ENCODE measurements around the gene MBNL1. TPM values are rescaled to one million over a fixed set of nuclear protein-coding genes. Genes with fewer than 3 reads are reported as not detected.

MBNL1 gene
- total RNA-seq, 1 experiment from 2014 or later = 11.1 TPM

DNA sequence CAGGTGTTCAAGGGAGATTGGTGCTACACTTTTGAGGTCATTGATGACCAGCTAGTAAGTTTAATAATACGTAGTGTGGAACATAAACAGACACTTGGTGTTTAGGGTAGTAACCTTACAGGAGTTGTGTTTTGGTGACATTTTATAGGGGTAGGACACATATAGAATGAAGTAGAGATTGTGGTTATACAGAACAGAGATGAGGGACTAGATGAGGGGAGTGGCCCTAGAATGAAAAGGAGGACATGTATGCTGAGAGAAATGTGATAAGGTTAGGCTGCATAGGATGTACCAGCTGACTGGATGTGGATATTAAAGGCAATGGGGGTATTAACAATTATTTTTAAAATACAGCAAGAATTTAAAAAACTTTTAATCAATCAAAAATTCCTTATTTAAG is 8.0 kb downstream of the MBNL1 start:
- DNase-seq = no peak
- Histone ChIP-seq H3K36me3 (replicated peaks; ENCODE audit: control insufficient read depth, insufficient read depth, low read length) (no peaks in the 10 kb centered on the region), H3K4me3 (ENCODE audit: insufficient read depth, low read depth, low read length) (no peak overlapping the region), H3K27me3 (ENCODE audit: control insufficient read depth, insufficient read depth, low read length) (no peaks in the 10 kb centered on the region)

DNA sequence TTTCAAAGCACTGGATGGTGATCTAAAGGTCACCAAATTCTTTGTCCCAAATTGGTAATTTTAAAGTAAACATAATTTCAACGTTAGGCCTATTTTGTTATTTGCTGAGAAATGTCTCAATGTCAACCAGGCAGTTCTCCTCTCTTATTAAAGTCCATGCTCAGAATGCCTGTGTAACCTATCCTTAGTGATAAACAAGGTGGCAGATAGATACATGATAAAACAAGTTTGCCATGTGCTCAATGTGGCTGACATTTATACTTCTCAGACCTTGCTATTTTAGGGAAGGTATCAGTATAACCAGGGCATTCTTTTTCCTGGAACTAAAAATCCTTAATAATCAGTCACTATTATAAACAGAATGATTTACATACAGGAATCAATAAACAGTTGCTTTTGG is 8.5 kb downstream of the MBNL1 start:
- no peaks in the 10 kb centered on the region for H3K36me3 ChIP-seq (replicated peaks; ENCODE audit: control insufficient read depth, insufficient read depth, low read length)
- DNase-seq = no peak
- no peaks in the 10 kb centered on the region for H3K27me3 ChIP-seq (ENCODE audit: control insufficient read depth, insufficient read depth, low read length)
- no peak overlapping the region for H3K4me3 ChIP-seq (ENCODE audit: insufficient read depth, low read depth, low read length)

DNA sequence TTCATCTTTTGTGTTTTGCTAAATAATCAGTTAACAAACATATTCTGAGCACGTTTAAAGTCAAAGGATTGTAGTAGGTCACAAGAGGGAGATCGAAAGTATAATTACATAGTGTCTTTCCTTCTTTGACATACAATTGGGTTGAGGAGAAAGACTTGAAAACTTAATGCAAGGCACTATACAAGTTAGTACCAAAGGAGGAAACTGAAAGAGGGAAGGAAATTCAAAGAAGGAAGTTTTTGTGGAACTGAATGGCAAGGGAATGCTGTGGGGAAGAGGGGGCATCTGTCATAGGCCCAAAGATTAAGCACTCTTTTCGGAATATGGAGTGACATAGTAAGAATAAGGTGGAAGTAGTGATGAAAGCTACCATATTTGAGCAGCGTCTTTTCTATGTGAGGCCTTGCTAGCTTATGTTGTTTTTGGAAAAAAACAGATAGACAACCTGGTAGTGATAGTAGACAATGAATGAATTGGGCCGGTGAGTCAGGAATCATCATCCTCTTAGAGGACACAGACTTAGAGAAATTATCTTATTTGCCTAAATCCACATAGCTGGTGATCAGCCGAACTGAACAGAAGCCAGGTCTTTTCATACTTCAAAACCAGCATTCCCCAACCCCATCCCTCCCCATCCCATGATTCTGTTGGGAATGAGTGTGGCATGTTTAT is 10.2 kb downstream of the MBNL1 start:
- Histone ChIP-seq H3K4me3 (ENCODE audit: insufficient read depth, low read depth, low read length) (no peak overlapping the region), H3K27me3 (ENCODE audit: control insufficient read depth, insufficient read depth, low read length) (no peaks in the 10 kb centered on the region), H3K36me3 (replicated peaks; ENCODE audit: control insufficient read depth, insufficient read depth, low read length) (no peaks in the 10 kb centered on the region)
- DNase-seq = no peak

DNA sequence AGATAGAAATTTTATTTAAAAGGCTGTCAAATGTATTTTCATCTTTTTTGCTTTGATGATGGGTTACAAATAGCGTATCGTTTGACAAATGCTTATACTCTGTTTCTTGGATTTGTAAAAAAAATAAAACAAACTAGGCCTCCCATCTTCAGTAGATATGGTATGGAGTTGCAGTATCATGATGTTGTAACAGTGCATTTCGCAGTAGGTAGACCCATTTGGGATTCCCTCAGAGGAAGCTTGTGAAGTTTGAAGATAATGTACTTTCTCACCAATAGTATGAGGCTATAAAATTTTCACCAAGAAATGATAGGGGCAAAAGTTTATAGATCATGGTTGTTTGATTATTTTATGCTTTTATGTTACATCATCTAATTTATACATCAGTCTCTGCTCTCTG is 10.8 kb downstream of the MBNL1 start:
- H3K4me3 ChIP-seq (ENCODE audit: insufficient read depth, low read depth, low read length) = no peak overlapping the region
- H3K36me3 ChIP-seq (replicated peaks; ENCODE audit: control insufficient read depth, insufficient read depth, low read length) = no peaks in the 10 kb centered on the region
- H3K27me3 ChIP-seq (ENCODE audit: control insufficient read depth, insufficient read depth, low read length) = no peaks in the 10 kb centered on the region
- DNase-seq = no peak

DNA sequence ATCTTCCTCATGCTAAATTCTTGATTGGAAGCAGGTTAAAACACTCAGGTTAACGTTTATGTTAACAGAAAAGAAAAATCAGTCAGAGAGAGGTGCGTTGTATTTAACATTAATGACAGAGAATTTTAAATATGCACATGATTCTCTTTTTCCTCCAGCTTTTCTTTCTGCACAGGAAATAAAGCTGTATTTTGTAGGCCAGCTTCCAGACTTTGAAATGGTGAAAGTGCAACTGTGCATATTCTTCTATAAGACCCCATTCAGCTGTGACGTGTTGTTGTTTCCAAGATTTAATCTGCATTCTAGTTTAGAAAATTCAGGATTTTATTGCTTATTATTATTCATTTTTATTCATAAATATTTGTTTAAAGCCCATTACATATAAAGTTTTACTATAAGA is 11.8 kb downstream of the MBNL1 start:
- H3K27me3 ChIP-seq (ENCODE audit: control insufficient read depth, insufficient read depth, low read length) = no peaks in the 10 kb centered on the region
- H3K4me3 ChIP-seq (ENCODE audit: insufficient read depth, low read depth, low read length) = no peak overlapping the region

DNA sequence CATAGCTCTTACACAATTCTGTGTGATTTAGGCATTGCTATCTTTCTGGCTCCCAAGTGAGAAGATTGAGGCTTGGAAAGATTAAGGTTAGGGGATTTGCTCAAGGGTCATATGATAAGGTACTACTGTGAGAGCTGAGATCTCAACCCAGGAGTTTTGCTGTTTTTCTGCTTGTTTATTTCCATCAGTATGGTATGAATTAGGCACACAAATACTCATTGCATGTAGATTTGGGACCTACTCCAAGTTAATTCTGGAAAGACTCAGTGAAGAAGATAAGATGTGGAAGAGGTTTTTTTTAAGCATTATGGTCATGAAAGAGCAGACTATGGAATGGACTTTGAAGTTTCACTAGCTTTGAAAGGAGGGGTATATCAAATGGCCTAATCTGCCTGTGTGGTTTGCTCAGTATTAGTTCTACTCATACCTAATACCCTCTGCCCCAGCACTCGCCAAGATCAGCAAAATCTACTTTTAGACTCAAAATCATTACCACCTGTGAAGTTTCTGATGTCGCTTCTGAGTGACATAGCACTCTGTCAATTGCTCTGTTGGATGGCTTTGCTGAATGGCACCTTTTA is 12.5 kb downstream of the MBNL1 start:
- DNase-seq = no peak
- no peaks in the 10 kb centered on the region for H3K36me3 ChIP-seq (replicated peaks; ENCODE audit: control insufficient read depth, insufficient read depth, low read length)
- H3K27me3 ChIP-seq (ENCODE audit: control insufficient read depth, insufficient read depth, low read length) = no peaks in the 10 kb centered on the region
- no peak overlapping the region for H3K4me3 ChIP-seq (ENCODE audit: insufficient read depth, low read depth, low read length)

More for the DNA sequence above, 11.8 kb downstream of the MBNL1 start:
- DNase-seq = no peak
- H3K36me3 ChIP-seq (replicated peaks; ENCODE audit: control insufficient read depth, insufficient read depth, low read length) = no peaks in the 10 kb centered on the region

DNA sequence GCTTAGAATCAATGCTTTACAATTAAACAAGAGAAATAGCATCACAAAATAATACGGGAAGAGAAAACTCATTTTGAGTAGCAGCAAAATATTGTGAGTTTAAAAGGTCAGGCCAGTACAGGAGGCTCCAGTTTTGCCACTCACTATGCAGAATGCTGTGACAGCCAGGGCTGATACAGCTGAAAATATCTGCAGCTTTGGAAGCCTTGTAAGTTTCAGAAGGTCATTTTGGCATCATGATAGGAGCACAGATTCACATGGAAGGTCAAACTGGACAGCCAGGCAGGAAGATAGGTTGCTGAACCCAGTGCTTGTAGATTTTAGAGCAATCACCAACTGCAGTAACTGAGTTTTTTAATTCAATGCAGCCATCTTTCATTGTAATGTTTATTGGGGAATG is 14.1 kb downstream of the MBNL1 start:
- H3K36me3 ChIP-seq (replicated peaks; ENCODE audit: control insufficient read depth, insufficient read depth, low read length) = no peaks in the 10 kb centered on the region
- no peak for DNase-seq
- H3K4me3 ChIP-seq (ENCODE audit: insufficient read depth, low read depth, low read length) = no peak overlapping the region
- H3K27me3 ChIP-seq (ENCODE audit: control insufficient read depth, insufficient read depth, low read length) = no peaks in the 10 kb centered on the region

DNA sequence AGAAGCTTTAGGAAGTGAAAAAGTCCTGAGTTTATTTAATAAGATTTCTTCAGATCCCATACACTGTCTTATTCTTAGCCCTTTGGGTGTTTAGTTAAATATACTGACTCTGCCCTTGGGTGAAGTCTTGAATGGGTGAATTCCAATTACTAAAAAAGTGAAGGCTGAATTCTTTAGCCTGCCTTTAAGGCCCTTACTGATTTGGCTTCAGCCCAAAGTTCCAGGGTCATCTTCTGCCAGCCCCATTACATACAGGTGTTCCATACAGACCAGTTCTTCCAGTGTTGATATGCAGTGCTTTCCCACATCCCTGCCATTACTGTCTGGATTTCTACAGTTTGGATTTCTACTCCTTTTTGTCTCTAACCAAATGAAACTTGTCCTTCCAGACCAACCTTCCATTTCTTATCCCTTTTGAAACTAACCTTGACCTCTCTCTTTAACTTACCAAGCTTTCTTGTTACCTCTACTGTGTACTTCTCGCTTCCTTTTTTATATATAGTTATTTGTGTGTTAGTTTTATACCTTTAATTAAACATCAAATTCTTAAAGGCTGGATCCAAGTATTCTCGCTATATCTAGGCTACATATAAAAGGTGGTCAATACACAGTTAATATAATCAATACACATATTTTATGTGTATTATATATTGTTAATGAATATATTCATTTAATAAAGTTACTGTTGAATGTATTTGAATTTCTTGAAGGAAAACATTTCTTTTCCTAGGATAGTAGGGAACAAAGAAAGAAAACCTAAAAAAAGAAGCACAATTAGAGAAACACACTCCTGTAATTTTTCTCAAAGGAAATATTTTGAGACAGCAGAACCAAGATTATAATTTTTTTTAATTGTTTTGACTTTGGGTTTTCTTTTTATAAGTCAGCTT is 15.0 kb downstream of the MBNL1 start:
- no peak overlapping the region for H3K4me3 ChIP-seq (ENCODE audit: insufficient read depth, low read depth, low read length)
- no peaks in the 10 kb centered on the region for H3K27me3 ChIP-seq (ENCODE audit: control insufficient read depth, insufficient read depth, low read length)
- DNase-seq = no peak

DNA sequence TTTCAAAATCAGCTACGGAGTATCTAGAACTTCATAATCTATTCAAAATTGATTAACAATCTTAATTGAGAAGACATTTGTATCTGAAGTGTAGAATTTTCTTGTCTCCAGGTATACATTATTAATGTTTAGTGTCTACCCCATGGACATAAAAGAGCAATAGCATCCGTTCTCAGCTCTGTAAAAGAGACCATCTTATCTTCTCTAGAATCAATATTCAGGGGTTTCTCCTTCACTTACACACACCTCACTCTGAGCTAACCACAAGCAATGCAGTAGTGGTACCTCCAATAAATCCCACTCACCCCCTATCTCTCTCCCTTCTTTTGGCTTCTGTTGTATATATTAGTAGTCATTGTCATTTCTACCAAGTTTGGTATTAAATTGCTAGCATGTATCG is 16.2 kb downstream of the MBNL1 start:
- H3K36me3 ChIP-seq (replicated peaks; ENCODE audit: control insufficient read depth, insufficient read depth, low read length) = no peaks in the 10 kb centered on the region
- no peaks in the 10 kb centered on the region for H3K27me3 ChIP-seq (ENCODE audit: control insufficient read depth, insufficient read depth, low read length)
- DNase-seq = no peak
- no peak overlapping the region for H3K4me3 ChIP-seq (ENCODE audit: insufficient read depth, low read depth, low read length)

More for the DNA sequence above, 15.0 kb downstream of the MBNL1 start:
- H3K36me3 ChIP-seq (replicated peaks; ENCODE audit: control insufficient read depth, insufficient read depth, low read length) = no peaks in the 10 kb centered on the region

DNA sequence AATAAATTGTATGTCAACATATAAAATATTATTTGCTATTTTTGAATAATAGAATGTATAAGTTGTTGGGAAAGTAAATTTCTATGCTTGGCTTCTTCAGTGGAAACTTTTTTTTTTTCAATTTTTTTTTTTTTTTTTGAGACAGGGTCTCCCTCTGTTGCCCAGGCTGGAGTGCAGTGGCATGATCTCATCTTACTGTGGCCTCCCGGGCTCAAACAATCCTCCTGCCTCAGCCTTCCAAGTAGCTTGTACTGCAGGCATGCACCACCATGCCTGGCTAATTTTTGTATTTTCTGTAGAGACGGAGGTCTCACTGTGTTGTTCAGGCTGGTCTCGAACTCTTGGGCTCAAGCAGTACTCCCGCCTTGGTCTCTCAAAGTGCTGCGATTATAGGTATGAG is 16.8 kb downstream of the MBNL1 start:
- no peaks in the 10 kb centered on the region for H3K36me3 ChIP-seq (replicated peaks; ENCODE audit: control insufficient read depth, insufficient read depth, low read length)
- H3K4me3 ChIP-seq (ENCODE audit: insufficient read depth, low read depth, low read length) = no peak overlapping the region
- H3K27me3 ChIP-seq (ENCODE audit: control insufficient read depth, insufficient read depth, low read length) = no peaks in the 10 kb centered on the region
- DNase-seq = no peak

DNA sequence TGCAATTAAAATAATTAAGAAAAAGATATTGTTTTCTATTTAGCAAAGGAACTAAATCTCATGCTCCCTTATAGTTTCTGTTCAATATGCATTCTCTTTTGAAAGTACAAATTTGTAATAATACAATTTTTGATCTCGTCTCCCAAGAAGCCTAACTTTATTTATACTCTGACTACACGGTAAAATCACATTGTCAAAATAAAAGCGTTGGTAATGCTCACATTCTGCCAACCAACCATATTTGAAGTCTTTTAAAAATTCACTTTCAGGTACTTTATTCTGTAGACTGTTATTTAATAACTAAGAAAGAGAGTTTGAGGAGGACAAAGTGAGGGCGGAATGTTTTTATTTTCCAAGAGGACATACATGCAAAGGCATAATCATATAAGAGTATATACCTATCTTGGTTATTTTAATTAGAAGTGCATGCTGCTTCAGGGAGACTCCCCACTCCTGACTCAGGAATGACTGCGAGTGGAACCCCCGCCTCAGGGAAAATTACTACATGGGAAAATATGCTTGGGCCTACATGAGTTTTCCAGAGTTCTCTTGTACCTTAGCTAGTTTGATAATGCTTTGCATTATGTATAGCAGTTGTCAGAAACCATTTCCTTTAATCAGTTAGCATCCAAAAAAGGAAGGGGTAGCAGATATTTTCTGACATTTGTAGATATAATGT is 19.3 kb downstream of the MBNL1 start:
- Histone ChIP-seq H3K36me3 (replicated peaks; ENCODE audit: control insufficient read depth, insufficient read depth, low read length) (no peaks in the 10 kb centered on the region), H3K4me3 (ENCODE audit: insufficient read depth, low read depth, low read length) (no peak overlapping the region), H3K27me3 (ENCODE audit: control insufficient read depth, insufficient read depth, low read length) (no peaks in the 10 kb centered on the region)
- DNase-seq = no peak

DNA sequence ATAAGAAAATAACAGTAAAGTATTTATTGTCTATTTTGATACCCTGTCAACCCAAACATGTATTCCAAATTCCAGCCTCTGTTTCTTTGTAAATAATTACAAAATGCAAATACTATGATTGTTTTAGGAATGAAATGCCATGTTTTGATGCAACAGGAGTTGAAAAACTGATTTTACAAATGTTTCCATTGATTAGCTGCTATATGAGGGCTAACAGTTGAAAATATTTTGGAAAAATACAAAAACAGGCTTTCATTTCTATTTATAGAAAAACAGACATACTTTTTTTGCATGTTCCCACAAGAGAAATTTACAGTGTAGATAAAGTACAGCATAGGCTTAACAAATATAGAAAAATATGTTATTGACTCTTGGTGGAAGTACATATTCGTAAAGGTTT is 20.0 kb downstream of the MBNL1 start:
- DNase-seq = no peak
- Histone ChIP-seq H3K36me3 (replicated peaks; ENCODE audit: control insufficient read depth, insufficient read depth, low read length) (no peaks in the 10 kb centered on the region), H3K27me3 (ENCODE audit: control insufficient read depth, insufficient read depth, low read length) (no peaks in the 10 kb centered on the region), H3K4me3 (ENCODE audit: insufficient read depth, low read depth, low read length) (no peak overlapping the region)

DNA sequence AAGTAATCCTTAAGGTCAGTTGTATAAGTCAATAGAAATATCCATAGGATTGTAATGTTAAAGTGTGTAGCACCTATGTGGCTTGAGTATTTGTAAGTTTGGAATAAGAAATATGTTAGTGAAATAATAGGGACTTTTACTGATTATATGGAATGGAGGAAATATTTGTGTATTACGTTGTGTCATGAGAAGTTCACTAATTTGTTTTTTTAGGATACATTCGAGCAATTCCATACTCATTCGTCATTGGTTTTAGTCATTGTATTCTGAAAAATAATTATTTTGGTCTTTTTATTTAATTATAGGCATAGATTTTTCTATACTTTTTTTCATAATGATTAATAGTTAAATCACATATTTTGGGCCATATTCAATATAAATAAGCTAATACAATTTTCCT is 21.0 kb downstream of the MBNL1 start:
- DNase-seq = no peak
- Histone ChIP-seq H3K27me3 (ENCODE audit: control insufficient read depth, insufficient read depth, low read length) (no peaks in the 10 kb centered on the region), H3K36me3 (replicated peaks; ENCODE audit: control insufficient read depth, insufficient read depth, low read length) (no peaks in the 10 kb centered on the region), H3K4me3 (ENCODE audit: insufficient read depth, low read depth, low read length) (no peak overlapping the region)

DNA sequence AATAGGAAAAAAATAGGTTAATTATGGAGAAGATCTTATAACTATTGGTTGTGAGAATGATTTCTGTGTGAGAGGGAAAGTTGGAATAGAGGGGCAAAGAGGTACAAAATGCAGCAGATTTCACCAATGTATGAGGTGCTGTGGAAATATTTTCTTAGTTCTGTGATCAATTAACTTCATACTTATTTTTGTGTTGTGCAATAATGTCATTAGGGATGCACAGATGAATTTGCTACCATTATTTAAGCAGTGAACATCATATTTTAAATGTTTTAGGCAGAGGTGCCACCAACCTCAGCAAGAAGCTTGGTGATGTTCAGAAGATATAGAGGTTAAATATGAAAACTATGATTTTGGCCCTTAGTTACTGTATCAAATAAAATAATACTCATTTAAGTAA is 21.6 kb downstream of the MBNL1 start:
- H3K4me3 ChIP-seq (ENCODE audit: insufficient read depth, low read depth, low read length) = no peak overlapping the region
- no peaks in the 10 kb centered on the region for H3K36me3 ChIP-seq (replicated peaks; ENCODE audit: control insufficient read depth, insufficient read depth, low read length)
- no peaks in the 10 kb centered on the region for H3K27me3 ChIP-seq (ENCODE audit: control insufficient read depth, insufficient read depth, low read length)
- no peak for DNase-seq
